GM23248 (cell line): ENCODE results near the gene C6orf141. TPM values are rescaled to one million over a fixed set of nuclear protein-coding genes. Genes with fewer than 3 reads are reported as not detected.

ENCODE experiments used
- DNase-seq: peaks from one replicate; pipeline ENCODE4 v3.0.0-alpha.2; 2015
- H2AFZ ChIP-seq: fragments of 200-600 bp; sonication (generic); 2 replicates; pipeline ENCODE4 v1.6.1; 2016; ENCODE audit warnings: antibody characterized with exemption
- H3F3A ChIP-seq: fragments of 200-600 bp; sonication (generic); 2 replicates; pipeline ENCODE4 v1.6.1; 2016; ENCODE audit warnings: mild to moderate bottlenecking, antibody characterized with exemption, mixed run types; ENCODE audit not compliant: insufficient read depth
- H3K27ac ChIP-seq: fragments of 200-600 bp; sonication (generic); 2 replicates; pipeline ENCODE4 v1.5.1; 2016; ENCODE audit warnings: mild to moderate bottlenecking
- H3K27me3 ChIP-seq: fragments of 200-600 bp; sonication (generic); replicated peaks from 2 replicates; pipeline ENCODE4 v1.6.1; 2016; ENCODE audit warnings: mild to moderate bottlenecking; ENCODE audit not compliant: insufficient read depth
- H3K36me3 ChIP-seq: fragments of 200-600 bp; sonication (generic); 2 replicates; pipeline ENCODE4 v1.6.1; 2016; ENCODE audit warnings: low read depth, mild to moderate bottlenecking
- H3K4me1 ChIP-seq: fragments of 200-600 bp; sonication (generic); 2 replicates; pipeline ENCODE4 v1.6.1; 2016; ENCODE audit warnings: mild to moderate bottlenecking; ENCODE audit not compliant: insufficient read depth
- H3K4me2 ChIP-seq: fragments of 200-600 bp; sonication (generic); one replicate; pipeline ENCODE4 v1.6.1; 2016; ENCODE audit warnings: mild to moderate bottlenecking; ENCODE audit not compliant: unreplicated experiment
- H3K4me3 ChIP-seq: fragments of 200-600 bp; sonication (generic); 2 replicates; pipeline ENCODE4 v1.5.1; 2016; ENCODE audit warnings: mild to moderate bottlenecking
- H3K79me2 ChIP-seq: fragments of 200-600 bp; sonication (generic); 2 replicates; pipeline ENCODE4 v1.6.1; 2016; ENCODE audit warnings: mild to moderate bottlenecking; ENCODE audit not compliant: insufficient read depth
- H3K9ac ChIP-seq: fragments of 200-600 bp; sonication (generic); 2 replicates; pipeline ENCODE4 v1.6.1; 2016; ENCODE audit warnings: mild to moderate bottlenecking
- H3K9me2 ChIP-seq: fragments of 200-600 bp; sonication (generic); 2 replicates; pipeline ENCODE4 v1.6.1; 2016; ENCODE audit warnings: mixed run types, mild to moderate bottlenecking, moderate library complexity; ENCODE audit not compliant: insufficient read depth
- H3K9me3 ChIP-seq: fragments of 200-600 bp; sonication (generic); one replicate; pipeline ENCODE4 v1.6.1; 2017; ENCODE audit warnings: low read depth
- H4K20me1 ChIP-seq: fragments of 200-600 bp; sonication (generic); 2 replicates; pipeline ENCODE4 v1.6.0; 2016; ENCODE audit not compliant: insufficient read depth
- EZH2 ChIP-seq: fragments of 200-600 bp; sonication (generic); IDR thresholded peaks from 2 replicates; pipeline ENCODE4 v1.6.1; 2018; ENCODE audit warnings: antibody characterized with exemption, mild to moderate bottlenecking; ENCODE audit not compliant: insufficient read depth, poor library complexity, severe bottlenecking
- EZH2phosphoT487 ChIP-seq: fragments of 200-600 bp; sonication (generic); IDR thresholded peaks from 2 replicates; pipeline ENCODE4 v1.6.1; 2018; ENCODE audit warnings: antibody characterized with exemption, moderate library complexity, mild to moderate bottlenecking, low read depth; ENCODE audit not compliant: insufficient read depth
- WGBS, 2 experiments: methylation state at CpG; one replicate each; pipeline ENCODE4 v1.1.6; 2015 to 2017; ENCODE audit warnings: low lambda C conversion rate in 2 of 2, low coverage in 1 of 2; ENCODE audit errors: missing lambda C conversion rate in 2 of 2; 5-methylcytosine and 5-hydroxymethylcytosine counted together
- in situ Hi-C: fragments of 300-500 bp; cut with MboI; formaldehyde crosslinking; loops from 2 replicates; pipeline ENCODE4 v1.15.0; 2020
- polyA plus RNA-seq: library from polyadenylated mRNA; unstranded; fragments of >200 nt; fragmentation: Nextera tagmentation; extraction: Ambion mirVana; gene quantifications from 2 replicates; pipeline ENCODE4 v1.2.1, GENCODE V29; 2016
- total RNA-seq: library from RNA; depleted of rRNA; stranded (reverse); fragments of >200 nt; shearing (Covaris generic); gene quantifications from 2 replicates; pipeline ENCODE4 v1.2.3, GENCODE V29; 2014

C6orf141 gene
- total and polyA plus RNA-seq, 2 experiments from 2014 or later = not detected

DNA sequence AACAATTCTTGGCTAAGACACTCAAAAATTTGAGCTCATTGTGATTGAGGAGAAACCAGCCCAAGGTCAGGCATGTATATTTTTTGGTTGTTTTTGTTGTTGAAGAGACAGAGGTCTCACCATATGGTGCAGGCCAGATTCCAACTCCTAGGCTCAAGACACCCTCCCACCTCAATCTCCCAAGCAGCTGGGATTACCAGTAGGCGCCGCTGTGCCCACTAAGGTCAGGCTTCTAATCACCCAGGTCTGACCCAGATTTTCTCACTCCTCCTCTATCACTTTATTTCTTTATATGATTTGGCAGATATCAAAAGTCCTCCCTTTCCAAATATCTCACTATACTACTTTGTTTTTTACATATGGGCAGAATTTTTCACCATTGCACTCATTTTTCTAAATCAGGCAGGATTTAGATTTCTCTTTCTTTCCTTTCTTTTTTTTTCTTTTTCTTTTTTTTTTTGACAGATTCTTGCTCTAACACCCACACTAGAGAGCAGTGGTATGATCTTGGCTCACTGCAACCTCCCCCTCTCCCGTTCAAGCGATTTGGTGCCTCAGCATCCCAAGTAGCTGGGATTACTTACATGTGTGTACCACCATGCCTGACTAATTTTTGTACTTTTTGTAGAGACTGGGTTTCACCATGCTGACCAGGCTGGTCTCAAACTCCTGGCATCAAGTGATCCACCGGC is 1.7 kb upstream of the C6orf141 start:
- Histone ChIP-seq H4K20me1 (no peaks in the 10 kb centered on the region), H3K4me1 (peaks cover 16% of the 10 kb centered on the region; the same call in 1 of the 2 replicates), H3K9me3 (no peaks in the 10 kb centered on the region), H3K4me2 (no peak overlapping the region), H3K9me2 (no peaks in the 10 kb centered on the region), H3K27me3 (peaks cover 51% of the 10 kb centered on the region), H3K79me2 (no peaks in the 10 kb centered on the region), H3K4me3 (no peak overlapping the region), H3K27ac (no peak overlapping the region), H3K36me3 (no peaks in the 10 kb centered on the region), H3K9ac (no peak overlapping the region), H3F3A (peaks cover 17% of the 10 kb centered on the region; the same call in 1 of the 2 replicates), H2AFZ (no peak overlapping the region)
- 68 to 70% methylated on average over 5 of the region's 5 CpGs for WGBS, 2 experiments
- no peak for DNase-seq
- in situ Hi-C loops = no loop called here
- TF ChIP-seq EZH2 (no peak), EZH2phosphoT487 (no peak)

- TF ChIP-seq EZH2phosphoT487 = peak; percentile 78; the same call in 1 of the 2 replicates
- peak; percentile 93 for TF ChIP-seq EZH2
- no peaks in the 10 kb centered on the region for H4K20me1 ChIP-seq
- H3K27ac ChIP-seq = no peak overlapping the region
- peaks cover 21% of the 10 kb centered on the region; the same call in 1 of the 2 replicates for H3F3A ChIP-seq
- H3K4me3 ChIP-seq = no peak overlapping the region
- peak; percentile 4 for DNase-seq
- H2AFZ ChIP-seq = peak overlapping the region; percentile 40; the same call in 1 of the 2 replicates
- no peak overlapping the region for H3K9ac ChIP-seq
- H3K4me1 ChIP-seq = peaks cover 16% of the 10 kb centered on the region; the same call in 1 of the 2 replicates
- in situ Hi-C loops = no loop called here
- H3K4me2 ChIP-seq = no peak overlapping the region
- peaks cover 51% of the 10 kb centered on the region for H3K27me3 ChIP-seq
- no peaks in the 10 kb centered on the region for H3K36me3 ChIP-seq
- H3K9me3 ChIP-seq = no peaks in the 10 kb centered on the region
- H3K79me2 ChIP-seq = no peaks in the 10 kb centered on the region
- H3K9me2 ChIP-seq = no peaks in the 10 kb centered on the region
- 35 to 42% methylated on average over 19 to 20 of the region's 20 CpGs for WGBS, 2 experiments
Observed at GRCh38 chr6:49549691-49550491, 577 bp upstream of the C6orf141 start.

- Histone ChIP-seq H3F3A (peaks cover 21% of the 10 kb centered on the region; the same call in 1 of the 2 replicates), H3K4me1 (peaks cover 21% of the 10 kb centered on the region), H2AFZ (peak overlapping the region; percentile 40; the same call in 1 of the 2 replicates), H3K4me2 (peak overlapping the region; percentile 67), H3K27me3 (peaks cover 45% of the 10 kb centered on the region), H3K9me2 (no peaks in the 10 kb centered on the region), H3K79me2 (no peaks in the 10 kb centered on the region), H3K36me3 (no peaks in the 10 kb centered on the region), H4K20me1 (no peaks in the 10 kb centered on the region), H3K4me3 (peak overlapping the region; percentile 42), H3K9me3 (no peaks in the 10 kb centered on the region), H3K27ac (no peak overlapping the region), H3K9ac (no peak overlapping the region)
- peak; percentile 32 for DNase-seq
- in situ Hi-C loops = no loop called here
- 3 to 4% methylated on average over 38 of the region's 38 CpGs for WGBS, 2 experiments
- peak; percentile 53 for TF ChIP-seq EZH2
- TF ChIP-seq EZH2phosphoT487 = no peak
Observed at GRCh38 chr6:49551078-49551865, 804 bp downstream of the C6orf141 start.

DNA sequence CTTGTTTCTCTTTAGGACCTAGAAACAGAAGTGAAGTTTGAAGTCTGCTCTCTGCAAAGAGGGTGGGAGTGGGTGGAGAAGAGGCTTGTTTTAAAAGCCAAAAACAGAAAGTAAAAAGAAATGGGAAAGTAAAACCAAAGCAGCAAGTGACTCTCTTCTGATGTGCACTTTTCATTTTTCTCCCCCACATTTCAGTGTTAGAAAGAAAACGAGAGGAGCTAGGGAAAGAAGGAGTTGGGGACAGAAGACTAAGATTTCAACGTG is 1.3 kb downstream of the C6orf141 start:
- Histone ChIP-seq H4K20me1 (no peaks in the 10 kb centered on the region), H3K36me3 (no peaks in the 10 kb centered on the region), H3K27ac (no peak overlapping the region), H3K4me1 (peaks cover 25% of the 10 kb centered on the region), H3K4me3 (peak overlapping the region; percentile 42; the same call in 1 of the 2 replicates), H3K4me2 (peak overlapping the region; percentile 67), H3K9ac (no peak overlapping the region), H2AFZ (peak overlapping the region; percentile 40; the same call in 1 of the 2 replicates), H3K9me2 (no peaks in the 10 kb centered on the region), H3F3A (peaks cover 21% of the 10 kb centered on the region; the same call in 1 of the 2 replicates), H3K27me3 (peaks cover 43% of the 10 kb centered on the region), H3K79me2 (no peaks in the 10 kb centered on the region), H3K9me3 (no peaks in the 10 kb centered on the region)
- in situ Hi-C loops = no loop called here
- 35 to 41% methylated on average over 2 of the region's 2 CpGs for WGBS, 2 experiments
- no peak for TF ChIP-seq EZH2
- no peak for TF ChIP-seq EZH2phosphoT487
- DNase-seq = no peak
